Measurements from ENCODE around the gene NFIA. TPM values are rescaled to one million over a fixed set of nuclear protein-coding genes. Genes with fewer than 3 reads are reported as not detected.

NFIA gene
- polyA plus RNA-seq, 3 donors = 3.9 to 25.9 (median 18.2) TPM

DNA sequence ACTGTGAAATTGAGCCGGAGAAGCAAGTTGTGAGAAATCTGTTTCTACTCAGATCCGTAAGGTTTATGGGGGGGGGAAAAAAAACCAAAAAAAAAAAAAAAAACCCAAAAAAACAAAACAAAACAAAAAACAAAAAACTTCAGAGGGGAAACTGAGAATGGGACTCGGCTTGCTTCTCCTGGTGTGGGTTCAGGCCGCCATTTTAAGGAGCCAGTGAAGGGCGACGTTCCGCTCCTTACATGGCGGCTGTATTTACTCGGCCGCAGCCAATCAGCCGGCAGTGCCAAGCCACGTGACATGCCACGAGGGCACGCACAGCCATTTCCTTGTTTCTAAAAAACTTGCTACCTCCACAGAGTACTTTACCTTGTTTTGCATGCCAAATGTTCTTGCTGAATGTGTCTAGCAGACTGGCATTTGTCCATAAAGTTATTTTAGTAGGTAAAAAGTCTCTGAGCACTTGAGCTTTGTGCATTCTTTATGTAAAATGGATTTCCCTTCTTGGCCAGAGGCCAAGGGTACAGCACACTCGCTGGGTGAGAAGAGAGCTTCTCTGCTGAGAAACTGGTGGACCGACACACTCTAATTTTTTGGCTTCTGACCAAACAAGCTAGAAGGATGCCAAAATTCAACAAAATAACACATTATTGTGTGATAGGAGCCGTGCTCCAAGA lies 101.8 kb downstream of the NFIA start:
- WGBS, 3 donors = 3 to 32% (median 27%) methylated on average over 17 of the region's 17 CpGs
- H3K27ac ChIP-seq (ENCODE audit: low read depth, low read length) = no peak overlapping the region

GRCh38 chr1:61184714-61185106 lies 102.3 kb downstream of the NFIA start:
- H3K27ac ChIP-seq (ENCODE audit: low read depth, low read length) = no peak overlapping the region
- WGBS, 3 donors = 5 to 10% (median 8%) methylated on average over 3 of the region's 3 CpGs

- no peak overlapping the region for H3K27ac ChIP-seq (ENCODE audit: low read depth, low read length)
- 28 to 64% (median 42%) methylated on average over 1 of the region's 1 CpG for WGBS, 3 donors
These were observed 104.4 kb downstream of the NFIA start for GRCh38 chr1:61186753-61187152.

GRCh38 chr1:61187352-61188086 lies 105.2 kb downstream of the NFIA start:
- WGBS, 3 donors = 91 to 93% (median 92%) methylated on average over 10 of the region's 10 CpGs
- H3K27ac ChIP-seq (ENCODE audit: low read depth, low read length) = no peak overlapping the region

DNA sequence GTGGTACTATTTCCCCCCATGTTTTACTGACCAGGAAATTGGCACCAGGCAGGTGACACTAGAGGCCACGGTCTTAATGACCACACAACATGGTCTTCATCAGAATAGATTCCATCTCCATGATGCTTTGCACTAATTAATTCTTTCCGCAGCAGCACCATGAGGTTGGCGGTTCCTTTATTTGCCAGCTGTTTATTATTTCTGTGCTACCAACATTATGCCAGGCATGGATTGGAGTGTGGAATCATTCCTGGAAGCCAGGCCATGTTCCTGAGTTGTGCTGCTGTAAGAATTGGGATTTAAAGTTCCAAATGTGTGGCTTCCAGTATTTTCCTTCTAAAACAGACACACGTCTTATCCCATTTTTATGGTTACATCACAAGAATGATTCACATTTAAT lies 107.8 kb downstream of the NFIA start:
- 90 to 93% (median 92%) methylated on average over 4 of the region's 4 CpGs for WGBS, 3 donors
- H3K27ac ChIP-seq (ENCODE audit: low read depth, low read length) = no peak overlapping the region

- no peak overlapping the region for H3K27ac ChIP-seq (ENCODE audit: low read depth, low read length)
- WGBS, 3 donors = 56 to 69% (median 64%) methylated on average over 5 of the region's 5 CpGs
These were observed 108.5 kb downstream of the NFIA start for GRCh38 chr1:61190618-61191432.

DNA sequence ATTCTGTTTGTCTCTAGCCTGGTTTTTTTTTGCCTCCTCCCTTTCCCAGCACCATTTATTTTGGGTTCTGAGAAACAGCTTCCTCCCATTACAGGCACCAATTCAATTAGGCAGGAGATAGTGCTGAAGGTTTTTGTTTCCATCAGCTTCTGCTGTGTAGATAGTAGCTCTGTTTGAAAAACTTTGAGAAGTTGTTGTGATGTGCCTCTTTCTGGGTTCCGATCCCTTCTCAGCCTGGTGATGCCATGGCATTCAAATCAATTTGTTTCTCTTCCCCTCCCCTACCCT lies 109.0 kb downstream of the NFIA start:
- 87 to 100% (median 96%) methylated on average over 1 of the region's 1 CpG for WGBS, 3 donors
- H3K27ac ChIP-seq (ENCODE audit: low read depth, low read length) = no peak overlapping the region

GRCh38 chr1:61192663-61193330 lies 110.4 kb downstream of the NFIA start:
- H3K27ac ChIP-seq (ENCODE audit: low read depth, low read length) = no peak overlapping the region
- WGBS, 3 donors = 53 to 62% (median 57%) methylated on average over 6 of the region's 6 CpGs

- 58 to 97% (median 67%) methylated on average over 1 of the region's 1 CpG for WGBS, 3 donors
- no peak overlapping the region for H3K27ac ChIP-seq (ENCODE audit: low read depth, low read length)
These were observed 111.4 kb downstream of the NFIA start for GRCh38 chr1:61193808-61194207.

DNA sequence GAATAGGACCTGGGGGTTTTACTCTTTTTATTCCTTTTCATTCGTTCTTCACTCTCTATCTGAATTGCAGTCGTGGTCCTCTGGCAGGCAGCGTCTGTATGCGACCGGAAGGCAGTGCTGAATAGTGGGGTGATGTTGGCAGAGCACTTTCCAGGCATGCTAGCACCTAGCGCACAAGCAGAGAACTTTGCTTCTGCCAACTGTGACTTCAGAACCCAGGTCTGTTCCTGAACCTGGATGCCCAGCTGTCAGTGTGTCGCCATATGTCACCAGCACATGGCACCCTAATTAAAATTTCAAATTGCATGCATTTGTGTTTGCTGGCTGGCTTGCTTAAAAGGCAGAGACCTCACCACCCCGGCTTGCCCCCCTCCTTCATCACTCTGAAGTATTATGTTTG lies 116.2 kb downstream of the NFIA start:
- H3K27ac ChIP-seq (ENCODE audit: low read depth, low read length) = no peak overlapping the region
- WGBS, 3 donors = 91 to 94% (median 91%) methylated on average over 8 of the region's 8 CpGs

GRCh38 chr1:61201035-61201434 lies 118.7 kb downstream of the NFIA start:
- H3K27ac ChIP-seq (ENCODE audit: low read depth, low read length) = no peak overlapping the region
- WGBS, 3 donors = 67 to 87% (median 77%) methylated on average over 5 of the region's 5 CpGs

DNA sequence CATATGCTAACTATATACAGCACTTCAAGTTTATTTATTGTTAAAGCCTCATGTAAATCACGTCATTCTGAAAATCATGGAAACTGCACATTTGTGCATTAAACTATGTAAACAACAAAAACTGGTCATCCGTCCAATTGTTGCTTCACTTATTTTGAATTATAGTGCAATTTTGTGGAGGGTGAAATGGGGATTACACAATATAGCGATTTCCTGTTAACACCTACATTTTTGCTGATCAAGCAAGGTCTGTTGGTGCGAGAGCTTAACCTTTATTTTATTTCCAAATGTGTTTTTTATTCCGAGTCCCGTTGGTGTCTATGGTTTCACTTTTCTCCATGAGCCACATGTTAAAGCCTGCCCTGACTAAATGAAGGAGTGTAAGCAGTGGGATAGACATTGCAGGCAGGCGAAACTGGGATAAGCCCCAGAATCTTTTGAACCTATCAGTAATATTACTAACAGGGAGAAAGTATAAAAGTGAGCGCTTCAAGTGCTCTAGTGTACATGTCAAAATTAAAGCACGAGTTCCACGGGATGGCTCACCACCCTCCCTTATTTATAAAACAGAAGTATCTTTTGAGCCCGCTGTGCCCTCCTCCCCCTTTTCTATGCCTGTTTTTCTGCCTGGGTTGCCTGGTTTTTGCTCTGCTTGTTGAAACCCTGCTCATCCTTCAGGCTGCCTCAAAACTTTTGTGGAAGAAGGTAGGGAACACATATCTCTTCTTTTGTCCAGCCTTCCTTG lies 120.7 kb downstream of the NFIA start:
- WGBS, 3 donors = 55 to 81% (median 60%) methylated on average over 11 of the region's 11 CpGs
- no peak overlapping the region for H3K27ac ChIP-seq (ENCODE audit: low read depth, low read length)

DNA sequence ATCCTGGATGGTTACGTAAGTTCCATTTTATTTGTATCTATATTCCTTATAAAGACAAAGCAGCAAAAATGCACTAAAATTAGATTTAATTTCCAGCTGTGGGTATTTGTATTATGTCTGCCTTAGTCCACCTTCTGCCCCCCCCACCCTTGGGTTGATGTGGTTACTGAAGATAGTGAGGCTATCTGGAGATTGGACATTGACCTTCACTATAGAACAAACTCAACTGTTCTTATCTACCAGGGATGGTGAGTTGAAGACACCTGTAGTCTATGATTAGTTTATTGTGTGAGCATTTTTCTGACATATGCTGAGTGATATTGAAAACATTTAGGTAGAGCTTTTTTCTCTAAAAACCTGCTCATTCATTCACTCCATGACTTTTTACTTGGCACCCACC lies 122.2 kb downstream of the NFIA start:
- 93 to 100% (median 98%) methylated on average over 1 of the region's 1 CpG for WGBS, 3 donors
- no peak overlapping the region for H3K27ac ChIP-seq (ENCODE audit: low read depth, low read length)

- no peak overlapping the region for H3K27ac ChIP-seq (ENCODE audit: low read depth, low read length)
- WGBS, 3 donors = 74 to 92% (median 75%) methylated on average over 5 of the region's 5 CpGs
These were observed 125.1 kb downstream of the NFIA start for GRCh38 chr1:61207416-61207815.

GRCh38 chr1:61208172-61208571 lies 125.8 kb downstream of the NFIA start:
- H3K27ac ChIP-seq (ENCODE audit: low read depth, low read length) = no peak overlapping the region

- 57 to 86% (median 77%) methylated on average over 2 of the region's 2 CpGs for WGBS, 3 donors
- H3K27ac ChIP-seq (ENCODE audit: low read depth, low read length) = no peak overlapping the region
These were observed 126.5 kb downstream of the NFIA start for GRCh38 chr1:61208831-61209230.

GRCh38 chr1:61210435-61211154 lies 128.2 kb downstream of the NFIA start:
- 73 to 91% (median 76%) methylated on average over 3 of the region's 3 CpGs for WGBS, 3 donors
- H3K27ac ChIP-seq (ENCODE audit: low read depth, low read length) = no peak overlapping the region

Measured in adipose tissue (tissue), 3 donors.